GM18873 (cell line): ENCODE results near the gene BRI3.

Source experiments
- ATAC-seq: cut with Tn5 transposase; IDR thresholded peaks from one replicate; pipeline ENCODE4 v1.9.1; 2021; ENCODE audit warnings: mild to moderate bottlenecking, moderate library complexity, moderate number of reproducible peaks; ENCODE audit not compliant: unreplicated experiment, low FRiP score

BRI3 gene

DNA sequence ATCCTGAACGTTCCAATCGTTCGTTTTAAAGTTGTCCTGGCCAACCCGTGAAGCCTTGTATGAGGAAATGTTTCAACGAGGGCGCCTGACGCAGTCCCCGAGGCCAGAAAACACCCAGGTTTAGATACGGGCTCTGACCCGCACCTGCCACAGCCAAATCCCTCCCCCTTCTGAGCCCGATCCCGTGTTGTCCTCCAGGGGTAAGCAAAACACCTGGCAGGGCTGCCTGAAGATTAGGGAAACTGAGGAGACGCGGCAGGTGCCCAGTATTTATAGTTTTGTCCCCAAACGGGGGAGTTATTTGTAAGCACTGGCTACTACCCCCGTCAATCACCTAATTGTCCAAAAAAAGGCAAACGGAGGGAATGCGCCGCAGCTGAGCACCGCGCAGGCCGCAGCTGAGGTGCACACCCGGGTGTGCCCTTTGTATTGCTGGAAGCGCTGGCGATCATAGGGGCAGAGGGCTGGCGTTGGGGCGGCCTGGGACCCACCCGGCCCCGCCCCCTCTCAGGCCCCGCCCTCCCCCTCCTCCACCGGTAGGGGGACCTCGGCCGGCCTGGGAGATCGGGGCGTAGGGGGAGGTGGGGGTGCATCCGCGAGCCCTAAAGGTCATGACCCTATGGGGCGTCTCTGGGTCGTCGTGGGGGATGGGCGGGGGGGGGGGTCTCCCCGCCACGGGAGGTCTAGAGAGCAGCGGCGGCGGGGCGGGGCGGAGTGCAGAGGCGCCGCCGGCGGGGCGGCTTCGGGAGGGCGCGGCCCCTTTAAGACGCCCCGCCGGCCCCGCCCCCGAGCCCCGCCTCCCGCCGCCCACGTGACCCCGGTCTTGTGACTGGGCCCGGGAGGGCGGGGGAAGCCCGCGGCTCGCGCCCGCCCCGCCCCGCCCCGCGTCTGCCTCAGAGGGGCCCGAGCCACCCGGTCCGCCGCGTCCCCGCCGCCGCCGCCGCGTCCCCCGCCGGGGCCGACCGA lies at the start of gene BRI3:
Gene BRI3, plus strand, starts transcription at position 896 of the 966 bp plus-strand sequence. CDS start 110 bp downstream, outside the sequence.
- peak; percentile 62 for ATAC-seq

DNA sequence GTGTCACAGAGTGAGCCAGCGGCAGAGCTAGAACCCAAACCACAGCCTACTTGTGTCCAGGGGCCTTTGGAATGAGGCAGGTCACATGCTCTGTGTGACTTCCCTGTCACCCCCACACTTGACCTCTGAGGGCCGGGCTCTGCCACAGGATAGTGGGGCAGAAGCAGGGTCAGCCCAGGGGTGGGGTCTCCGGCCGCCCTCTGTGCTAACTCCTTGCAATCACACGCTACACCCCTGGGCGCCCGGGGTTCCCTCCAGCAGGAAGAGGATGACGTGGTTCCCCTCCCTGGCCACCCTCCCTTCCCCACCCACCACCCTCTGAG lies 49.3 kb upstream of the BRI3 start:
- no peak for ATAC-seq

GRCh38 chr7:98232799-98233198 lies 48.7 kb upstream of the BRI3 start:
- no peak for ATAC-seq

DNA sequence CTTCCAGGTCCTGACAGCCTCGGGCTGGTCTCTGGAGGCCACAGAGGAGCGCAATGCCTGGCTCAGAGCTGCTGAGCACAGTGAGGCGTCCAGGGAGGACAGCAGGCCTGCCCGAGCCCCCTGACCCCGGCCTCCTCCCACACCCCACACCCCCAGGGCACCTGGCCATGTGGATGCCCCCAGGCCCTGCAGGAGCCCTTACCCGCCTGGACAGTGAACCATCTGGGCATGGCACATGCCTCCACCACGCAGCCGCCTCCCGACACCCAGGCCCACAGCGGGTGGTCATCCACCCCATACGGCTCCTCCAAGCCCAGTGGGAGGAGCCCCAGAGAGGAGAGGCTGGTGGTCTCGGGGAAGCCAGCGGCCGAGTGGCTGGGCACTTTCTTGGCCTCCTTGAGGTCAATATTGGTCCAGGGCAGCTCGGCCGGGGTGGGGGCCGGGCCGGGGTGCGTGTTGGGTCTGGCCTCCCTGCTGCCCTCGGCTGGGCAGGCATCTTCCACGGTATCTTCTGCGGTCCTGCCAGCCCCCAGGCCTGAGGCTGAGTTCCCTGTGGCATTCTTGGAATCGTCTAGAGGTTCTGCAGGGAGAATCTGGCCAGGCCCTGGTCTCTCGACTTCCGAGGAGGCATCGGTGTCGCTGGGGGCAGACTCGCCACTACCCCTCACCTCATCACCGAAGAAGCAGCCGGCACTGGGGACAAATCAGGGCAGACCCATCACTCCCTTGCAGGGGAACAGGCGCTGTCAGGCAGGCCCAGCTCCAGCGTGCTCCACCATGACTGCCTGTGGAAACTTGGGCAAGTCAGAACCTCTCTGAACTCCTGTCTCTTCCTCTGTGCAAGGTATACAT lies 48.0 kb upstream of the BRI3 start:
- ATAC-seq, result no peak

DNA sequence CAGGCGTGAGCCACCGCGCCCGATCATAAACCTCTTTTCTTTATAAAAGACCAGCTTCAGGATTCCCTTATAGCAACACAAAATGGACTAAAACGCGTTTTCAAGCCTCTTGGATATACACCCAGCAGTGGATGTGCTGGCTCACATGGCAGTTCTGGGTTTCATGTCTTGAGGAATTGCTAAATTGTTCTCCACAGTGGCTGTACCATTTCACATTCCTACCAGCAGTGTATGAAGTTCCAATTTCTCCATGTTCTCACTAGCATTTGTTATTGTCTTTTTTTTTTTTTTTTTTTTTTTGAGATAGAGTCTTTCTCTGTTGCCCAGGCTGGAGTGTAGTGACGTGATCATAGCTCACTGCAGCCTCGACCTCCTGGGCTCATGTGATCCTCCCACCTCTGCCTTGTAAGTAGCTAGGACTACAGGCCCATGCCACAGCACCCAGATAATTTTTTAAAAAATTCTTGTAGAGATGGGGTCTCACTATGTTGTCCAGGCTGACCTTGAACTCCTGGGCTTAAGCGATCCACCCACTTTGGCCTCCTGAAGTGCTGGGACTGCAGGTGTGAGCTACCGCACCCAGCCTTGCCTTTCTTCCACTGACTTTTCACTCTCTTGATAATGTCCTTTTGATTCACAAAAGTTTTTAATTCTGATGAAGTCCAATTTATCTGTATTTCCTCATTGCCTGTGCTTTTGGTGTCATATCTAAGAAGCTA lies 46.9 kb upstream of the BRI3 start:
- no peak for ATAC-seq

DNA sequence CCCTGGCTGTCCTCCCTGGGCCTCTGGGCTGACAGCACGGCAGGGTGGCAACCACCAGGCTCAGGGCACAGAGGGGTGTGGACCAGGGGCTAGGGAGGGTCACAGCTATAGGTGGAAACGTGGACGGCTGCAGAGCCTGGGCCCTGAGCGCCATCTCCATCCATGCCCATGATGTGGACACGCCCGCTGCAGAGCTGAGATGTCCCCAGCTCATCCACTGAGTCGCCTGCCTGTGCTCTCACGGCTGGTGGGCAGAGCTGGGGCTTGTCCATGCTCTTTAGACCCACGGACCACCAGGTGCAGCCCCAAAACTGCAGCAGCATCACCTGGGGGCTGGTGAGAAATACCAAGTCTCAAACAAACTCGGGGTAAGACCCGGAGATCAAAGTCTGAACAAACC lies 45.6 kb upstream of the BRI3 start:
- ATAC-seq, result no peak

- ATAC-seq, result no peak
These were observed 44.9 kb upstream of the BRI3 start for GRCh38 chr7:98236355-98237185.

- ATAC-seq, result no peak
These were observed 43.4 kb upstream of the BRI3 start for GRCh38 chr7:98238076-98238475.

DNA sequence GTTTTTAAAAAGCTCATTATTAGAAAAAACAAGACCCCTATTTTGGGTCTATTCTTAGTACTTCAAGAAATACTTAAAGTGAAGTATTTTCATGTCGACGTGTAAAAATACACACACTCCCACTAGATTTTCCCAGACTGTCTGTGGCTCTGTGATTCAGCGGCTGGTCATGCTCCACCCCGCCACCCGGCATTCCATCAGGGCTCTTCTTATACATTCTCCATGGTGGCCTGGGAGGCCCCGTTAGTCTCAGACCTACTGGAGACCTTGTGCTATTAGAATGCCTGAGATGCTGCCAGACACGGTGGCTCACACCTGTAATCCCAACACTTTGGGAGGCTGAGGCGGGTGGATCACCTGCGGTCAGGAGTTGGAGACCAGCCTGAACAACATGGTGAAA lies 42.5 kb upstream of the BRI3 start:
- ATAC-seq, result no peak

GRCh38 chr7:98240961-98241673 lies 40.4 kb upstream of the BRI3 start:
- peak; percentile 53 for ATAC-seq

DNA sequence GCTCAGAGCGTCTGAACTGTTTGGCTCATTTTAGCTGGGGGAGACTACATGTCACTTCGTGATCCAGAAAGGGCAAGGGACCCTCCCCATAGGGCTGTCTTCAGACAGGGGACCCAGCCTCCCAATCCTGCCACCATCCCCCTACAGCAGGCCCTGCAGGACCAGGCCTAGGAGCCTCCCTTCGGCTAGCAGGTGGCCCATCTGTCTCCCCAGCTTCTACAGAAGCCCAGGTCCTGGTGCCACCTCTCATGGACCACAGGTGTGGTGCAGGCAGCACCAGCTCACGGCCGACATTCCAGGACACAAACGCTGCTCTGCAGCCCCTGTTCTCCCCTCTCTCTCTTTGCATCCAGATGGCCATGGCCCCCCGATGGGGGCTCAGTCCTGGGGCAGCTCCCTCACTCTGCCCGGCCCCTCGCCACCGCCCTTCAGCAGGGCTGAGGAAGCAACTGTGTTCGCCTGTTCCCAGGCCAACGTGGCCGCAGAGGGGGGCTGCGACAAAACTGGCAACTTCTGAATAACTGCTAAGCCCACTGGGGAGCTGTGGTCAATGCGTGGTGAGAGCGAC lies 39.7 kb upstream of the BRI3 start:
- no peak for ATAC-seq

DNA sequence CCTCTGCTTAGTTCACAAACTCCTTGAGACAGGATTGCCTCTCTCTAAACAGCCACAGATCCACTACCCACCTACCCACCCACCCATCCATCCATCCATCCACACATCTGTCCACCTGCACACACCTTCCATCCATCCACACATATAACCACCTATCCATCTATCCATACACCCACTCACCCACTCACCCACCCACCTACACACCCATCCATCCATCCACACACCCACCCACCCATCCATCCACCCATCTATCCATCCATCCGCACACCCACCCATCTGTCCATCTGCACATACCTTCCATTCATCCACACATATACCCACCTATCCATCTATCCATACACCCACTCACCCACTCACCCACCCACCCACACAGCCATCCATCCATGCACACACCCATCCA lies 39.1 kb upstream of the BRI3 start:
- no peak for ATAC-seq

DNA sequence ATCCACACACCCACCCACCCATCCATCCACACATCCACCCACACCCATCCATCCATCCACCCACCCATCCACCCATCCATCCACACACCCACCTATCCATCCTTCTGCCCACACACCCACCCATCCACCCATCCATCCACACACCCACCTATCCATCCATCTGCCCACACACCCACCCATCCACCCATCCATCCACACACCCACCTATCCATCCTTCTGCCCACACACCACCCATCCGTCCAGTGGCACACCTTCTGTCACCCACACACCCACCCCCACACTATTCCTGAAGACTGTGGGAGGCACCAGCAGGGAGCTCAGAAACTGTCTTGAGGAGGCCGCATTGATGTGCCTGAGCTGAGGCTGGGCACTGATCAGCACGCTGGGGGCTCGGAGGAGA lies 38.6 kb upstream of the BRI3 start:
- no peak for ATAC-seq

DNA sequence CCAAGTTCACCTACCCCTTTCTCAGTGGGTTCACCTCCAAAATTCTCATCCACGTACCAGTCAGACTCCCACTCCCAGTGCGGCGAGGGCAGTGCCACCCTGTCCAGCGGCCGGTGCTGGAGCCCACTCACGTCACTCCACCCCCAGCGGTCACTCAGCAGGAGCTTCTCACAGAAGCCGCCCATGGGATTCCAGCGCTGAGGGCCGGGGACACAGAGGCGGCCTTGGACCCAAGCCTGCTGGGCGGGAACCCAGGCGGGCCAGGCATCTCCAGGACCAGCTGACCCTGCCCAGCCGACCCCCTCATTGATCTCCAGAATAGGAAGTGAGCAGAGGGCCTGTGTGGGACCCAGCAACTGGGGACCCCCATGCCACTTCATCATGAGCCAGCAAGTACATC lies 36.6 kb upstream of the BRI3 start:
- ATAC-seq, result no peak

- no peak for ATAC-seq
These were observed 33.3 kb upstream of the BRI3 start for GRCh38 chr7:98248156-98248555.

- no peak for ATAC-seq
These were observed 32.4 kb upstream of the BRI3 start for GRCh38 chr7:98249106-98249505.

DNA sequence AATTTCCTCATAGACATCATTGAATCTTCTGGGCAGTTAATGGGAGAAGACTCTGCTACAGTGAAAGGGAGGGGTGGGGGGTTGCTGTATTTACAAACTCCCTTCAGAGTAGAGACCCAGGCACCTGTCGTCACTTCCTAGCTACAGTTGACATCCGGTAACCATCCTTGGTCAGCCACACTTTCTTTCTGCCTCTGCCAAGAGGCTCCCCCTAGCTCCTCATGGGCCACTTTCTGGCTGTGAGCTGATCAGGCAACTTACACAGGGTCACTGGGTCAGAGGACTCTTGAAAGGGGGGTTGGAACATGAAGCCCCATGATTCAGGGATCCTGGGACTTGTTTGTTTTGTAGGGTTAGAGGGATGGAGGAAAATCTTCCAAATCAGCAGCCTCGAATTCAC lies 30.7 kb upstream of the BRI3 start:
- ATAC-seq, result no peak

GRCh38 chr7:98251231-98251600 lies 30.3 kb upstream of the BRI3 start:
- ATAC-seq, result peak; percentile 24
